ENCODE measurements around the gene U2AF2.

- TF ChIP-seq CTCF (IDR thresholded peaks at IDR 0.05) (no peak), POLR2A (IDR thresholded peaks at IDR 0.05) (no peak)
These were observed 43.4 kb upstream of the U2AF2 start for GRCh38 chr19:55611300-55611982.
